D721Med (cell line): ENCODE data around the gene PDGFD.

Experiments
- DNase-seq: peaks from one replicate; pipeline ENCODE4 v3.0.0; 2011; ENCODE audit warnings: low spot score; ENCODE audit not compliant: insufficient read length
- FAIRE-seq: peaks from 2 replicates; lab custom pipeline; 2011; peaks lifted over from hg19 to GRCh38; lab: Jason Lieb, UNC
- CTCF ChIP-seq: IDR thresholded peaks from 2 replicates; pipeline ENCODE4 v1.5.1; 2012; ENCODE audit warnings: mild to moderate bottlenecking, control low read depth; ENCODE audit not compliant: insufficient read depth; ENCODE audit errors: missing control alignments

Gene PDGFD

GRCh38 chr11:103903621-103904323 lies 260.2 kb downstream of the PDGFD start:
- no peak for FAIRE-seq
- TF ChIP-seq CTCF, result no peak
- DNase-seq, result no peak

- TF ChIP-seq CTCF, result no peak
- no peak for DNase-seq
- no peak for FAIRE-seq
These were observed 261.0 kb downstream of the PDGFD start for GRCh38 chr11:103902994-103903393.

DNA sequence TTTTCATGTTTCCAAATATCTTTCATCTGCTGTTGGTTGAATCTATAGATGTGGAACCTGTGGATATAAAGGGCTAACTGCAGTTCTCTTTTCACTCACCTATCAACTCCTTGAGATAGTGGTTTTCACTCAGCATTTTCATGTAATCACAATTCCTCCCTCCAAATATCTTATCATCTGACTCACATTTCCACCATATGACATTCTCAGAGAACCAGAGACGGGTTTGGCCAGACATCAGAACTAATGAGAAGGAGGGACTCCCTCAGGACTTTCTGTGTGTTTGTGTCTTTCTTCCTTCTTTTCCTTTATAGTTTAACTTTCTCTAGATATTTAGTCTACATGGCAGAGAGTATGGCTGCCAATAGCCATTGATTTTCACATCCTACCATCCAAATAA lies 262.3 kb downstream of the PDGFD start:
- DNase-seq (no peak), FAIRE-seq (no peak)
- TF ChIP-seq CTCF, result no peak

GRCh38 chr11:103898577-103899336 lies 265.2 kb downstream of the PDGFD start:
- FAIRE-seq, result no peak

DNA sequence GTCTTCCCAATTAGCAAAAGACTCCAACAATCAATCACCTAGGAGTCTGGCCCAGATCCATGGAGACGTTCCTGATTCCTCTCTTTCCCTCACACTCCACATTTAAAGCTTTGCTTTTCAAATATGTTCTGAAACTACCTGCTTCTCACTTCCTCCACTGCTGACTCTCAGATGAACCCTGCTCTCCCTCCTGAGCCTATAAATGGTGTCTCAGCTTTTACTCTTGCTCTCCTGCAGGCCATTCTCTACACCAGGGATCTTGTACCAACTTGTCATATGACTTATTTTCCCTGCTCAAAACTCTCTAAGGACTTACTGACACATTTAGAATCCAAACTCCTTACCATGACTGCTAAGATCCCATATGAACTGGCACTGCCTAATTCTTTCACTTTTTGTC lies 265.9 kb downstream of the PDGFD start:
- FAIRE-seq (no peak), DNase-seq (no peak)
- TF ChIP-seq CTCF, result no peak

More at GRCh38 chr11:103898577-103899336, 265.2 kb downstream of the PDGFD start:
- no peak for TF ChIP-seq CTCF
- DNase-seq, result no peak

GRCh38 chr11:103897160-103897936 lies 266.6 kb downstream of the PDGFD start:
- FAIRE-seq (no peak), DNase-seq (no peak)
- no peak for TF ChIP-seq CTCF
